ENCODE results near the gene DNAH11. TPM values are rescaled to one million over a fixed set of nuclear protein-coding genes. Genes with fewer than 3 reads are reported as not detected.

The DNAH11 gene
- total and polyA plus RNA-seq, 4 donors: 0.05 to 0.50 (median 0.11) TPM

- TF ChIP-seq RXRA (IDR thresholded peaks at IDR 0.05) (no peak), NR2F2 (IDR thresholded peaks at IDR 0.05) (no peak), GABPA (IDR thresholded peaks at IDR 0.05 in 1 of 2, conservative IDR thresholded peaks at IDR 0.05 in 1 of 2) (no peak), CTCF (IDR thresholded peaks at IDR 0.05; ENCODE audit: low read depth, low read length, missing input control) (no peak), EGR1 (IDR thresholded peaks at IDR 0.05; ENCODE audit: low read depth in 2 of 2) (no peak), HNF4A (conservative IDR thresholded peaks at IDR 0.05) (no peak), MAX (IDR thresholded peaks at IDR 0.05) (no peak), ZBTB33 (IDR thresholded peaks at IDR 0.05) (no peak), YY1 (IDR thresholded peaks at IDR 0.05) (no peak), FOXA2 (IDR thresholded peaks at IDR 0.05) (no peak), JUND (IDR thresholded peaks at IDR 0.05) (no peak)
- Histone ChIP-seq H3K4me1 (ENCODE audit: control insufficient read depth in 4 of 4, insufficient read depth in 4 of 4, low read length in 3 of 4) (peaks cover 0 to 9% (median 3%) of the 10 kb centered on the region in 4 donors), H3K27ac (ENCODE audit: low read depth in 1 of 2, low read length in 2 of 2) (no peak overlapping the region), H3K9me3 (ENCODE audit: control insufficient read depth in 4 of 4, low read length in 3 of 4) (no peaks in the 10 kb centered on the region), H3K4me3 (ENCODE audit: low read depth in 1 of 3, low read length in 3 of 3) (no peak overlapping the region), H3K9ac (ENCODE audit: low read depth in 1 of 2, low read length in 2 of 2) (no peak overlapping the region), H3K27me3 (ENCODE audit: control insufficient read depth in 4 of 4, insufficient read depth in 4 of 4, low read length in 3 of 4) (no peaks in the 10 kb centered on the region), H3K36me3 (ENCODE audit: control insufficient read depth in 4 of 4, insufficient read depth in 3 of 4, low read depth in 1 of 4, low read length in 3 of 4) (no peaks in the 10 kb centered on the region)
- DNase-seq (ENCODE audit: low spot score): no peak
Observed at GRCh38 chr7:21514062-21514461, 28.8 kb upstream of the DNAH11 start.

- WGBS: 88% methylated on average over 1 of the region's 1 CpG
- Histone ChIP-seq H3K27ac (ENCODE audit: low read depth in 1 of 2, low read length in 2 of 2) (no peak overlapping the region), H3K9me3 (ENCODE audit: control insufficient read depth in 4 of 4, low read length in 3 of 4) (no peaks in the 10 kb centered on the region), H3K36me3 (ENCODE audit: control insufficient read depth in 4 of 4, insufficient read depth in 3 of 4, low read depth in 1 of 4, low read length in 3 of 4) (no peaks in the 10 kb centered on the region), H3K4me1 (ENCODE audit: control insufficient read depth in 4 of 4, insufficient read depth in 4 of 4, low read length in 3 of 4) (peaks cover 0 to 2% (median 0%) of the 10 kb centered on the region in 4 donors), H3K9ac (ENCODE audit: low read depth in 1 of 2, low read length in 2 of 2) (no peak overlapping the region), H3K4me3 (ENCODE audit: low read depth in 1 of 3, low read length in 3 of 3) (no peak overlapping the region), H3K27me3 (ENCODE audit: control insufficient read depth in 4 of 4, insufficient read depth in 4 of 4, low read length in 3 of 4) (no peaks in the 10 kb centered on the region)
- no peak for TF ChIP-seq JUND (IDR thresholded peaks at IDR 0.05)
- TF ChIP-seq EGR1 (IDR thresholded peaks at IDR 0.05; ENCODE audit: low read depth in 2 of 2): no peak
- no peak for TF ChIP-seq NR2F2 (IDR thresholded peaks at IDR 0.05)
- TF ChIP-seq FOXA2 (IDR thresholded peaks at IDR 0.05): no peak
- no peak for TF ChIP-seq ZBTB33 (IDR thresholded peaks at IDR 0.05)
- TF ChIP-seq YY1 (IDR thresholded peaks at IDR 0.05): no peak
- no peak for TF ChIP-seq REST (IDR thresholded peaks at IDR 0.05)
- TF ChIP-seq TAF1 (conservative IDR thresholded peaks at IDR 0.05): no peak
- no peak for TF ChIP-seq ATF3 (IDR thresholded peaks at IDR 0.05)
- no peak for TF ChIP-seq CTCF (IDR thresholded peaks at IDR 0.05; ENCODE audit: low read depth, low read length, missing input control)
- TF ChIP-seq FOXA1 (IDR thresholded peaks at IDR 0.05): no peak
- no peak for TF ChIP-seq MAX (IDR thresholded peaks at IDR 0.05)
- TF ChIP-seq HNF4G (IDR thresholded peaks at IDR 0.05): no peak
- no peak for TF ChIP-seq HNF4A (conservative IDR thresholded peaks at IDR 0.05)
- no peak for TF ChIP-seq RXRA (IDR thresholded peaks at IDR 0.05)
- no peak for TF ChIP-seq RAD21 (IDR thresholded peaks at IDR 0.05)
- no peak for TF ChIP-seq GABPA (IDR thresholded peaks at IDR 0.05 in 1 of 2, conservative IDR thresholded peaks at IDR 0.05 in 1 of 2)
- no peak for TF ChIP-seq SP1 (IDR thresholded peaks at IDR 0.05)
- no peak for DNase-seq (ENCODE audit: low spot score)
Observed at GRCh38 chr7:21524680-21525079, 18.2 kb upstream of the DNAH11 start.

All from liver (tissue), 9 donors.